GM13976 (cell line): Measurements from ENCODE around the gene COL9A3.

Experiments
- DNase-seq: peaks from one replicate; pipeline ENCODE4 v3.0.0; 2012; ENCODE audit warnings: low spot score
- CTCF ChIP-seq: IDR thresholded peaks from 2 replicates; pipeline ENCODE4 v1.5.1; 2012; ENCODE audit warnings: borderline replicate concordance, mild to moderate bottlenecking; ENCODE audit not compliant: insufficient read depth; ENCODE audit errors: extremely low read depth, missing control alignments, control extremely low read depth
- in situ Hi-C: fragments of 300-500 bp; cut with MboI; formaldehyde crosslinking; loops from one replicate; pipeline ENCODE4 v1.12.0; 2022; ENCODE audit warnings: low sequenced_read_pairs, mixed read lengths, inconsistent platforms; ENCODE audit not compliant: unreplicated experiment

COL9A3 gene

GRCh38 chr20:62774762-62775161 lies 42.1 kb upstream of the COL9A3 start:
- in situ Hi-C loops: loop anchor here (25.0 kb wide), 1 partner anchor 112 kb away; no protein-coding TSS in a partner anchor
- no peak for DNase-seq
- TF ChIP-seq CTCF: no peak

- in situ Hi-C loops: loop anchor here (25.0 kb wide), 1 partner anchor 113 kb away; no protein-coding TSS in a partner anchor
- TF ChIP-seq CTCF: no peak
- DNase-seq: no peak
These were observed 41.6 kb upstream of the COL9A3 start for GRCh38 chr20:62775206-62775605.

- in situ Hi-C loops: loop anchor here (25.0 kb wide), 1 partner anchor 114 kb away; no protein-coding TSS in a partner anchor
- no peak for TF ChIP-seq CTCF
- no peak for DNase-seq
These were observed 40.7 kb upstream of the COL9A3 start for GRCh38 chr20:62776035-62776691.

- no peak for TF ChIP-seq CTCF
- in situ Hi-C loops: loop anchor here (25.0 kb wide), 1 partner anchor 115 kb away; no protein-coding TSS in a partner anchor
- peak; percentile 84 for DNase-seq
These were observed 39.9 kb upstream of the COL9A3 start for GRCh38 chr20:62776692-62777527.

- DNase-seq: no peak
- in situ Hi-C loops: loop anchor here (25.0 kb wide), 1 partner anchor 115 kb away; no protein-coding TSS in a partner anchor
- no peak for TF ChIP-seq CTCF
These were observed 39.4 kb upstream of the COL9A3 start for GRCh38 chr20:62777528-62777830.

GRCh38 chr20:62778058-62778457 lies 38.8 kb upstream of the COL9A3 start:
- TF ChIP-seq CTCF: no peak
- in situ Hi-C loops: loop anchor here (25.0 kb wide), 1 partner anchor 116 kb away; no protein-coding TSS in a partner anchor
- no peak for DNase-seq
